Measurements from ENCODE around the gene LIN52. TPM values are rescaled to one million over a fixed set of nuclear protein-coding genes. Genes with fewer than 3 reads are reported as not detected.

LIN52 gene
- polyA plus RNA-seq, 3 donors = 2.9 to 7.2 (median 4.8) TPM

- Histone ChIP-seq H3K36me3 (replicated peaks in 1 of 2; ENCODE audit: control insufficient read depth in 1 of 2, insufficient read depth in 2 of 2, low read length in 2 of 2) (no peaks in the 10 kb centered on the region), H3K27ac (ENCODE audit: low read depth in 1 of 2, low read length in 2 of 2) (no peak within 1 kb of the TSS), H4K20me1 (ENCODE audit: insufficient read depth, low read length) (no peaks in the 10 kb centered on the region), H3K27me3 (ENCODE audit: control insufficient read depth in 2 of 2, insufficient read depth in 2 of 2, low read length in 2 of 2) (peaks cover 65 to 87% of the 10 kb centered on the region in 2 donors), H2AFZ (ENCODE audit: insufficient read depth, low read depth, low read length, poor library complexity, severe bottlenecking) (no peak within 1 kb of the TSS), H3K9me3 (replicated peaks in 1 of 2; ENCODE audit: control insufficient read depth in 1 of 2, insufficient read depth in 1 of 2, low read length in 2 of 2) (peaks cover 0 to 47% of the 10 kb centered on the region in 2 donors), H3K4me1 (ENCODE audit: control insufficient read depth in 1 of 2, insufficient read depth in 2 of 2, low read length in 2 of 2) (peaks cover 14 to 15% of the 10 kb centered on the region in 2 donors), H3K4me3 (replicated peaks in 1 of 3; ENCODE audit: low read depth in 2 of 3, low read length in 3 of 3) (peak within 1 kb of the TSS in 1 of 3 experiments; percentile 39), H3K4me2 (replicated peaks; ENCODE audit: extremely low read depth, low read length, poor library complexity, severe bottlenecking) (peak within 1 kb of the TSS; percentile 42), H3K79me2 (ENCODE audit: insufficient read depth, low read length) (no peaks in the 10 kb centered on the region), H3K9ac (ENCODE audit: insufficient read depth, low read length, poor library complexity, severe bottlenecking) (no peak within 1 kb of the TSS)
- intact Hi-C loops (cut with micrococcal nuclease) = no loop called here
- H3K27me3 Mint-ChIP-seq (ENCODE audit: low read depth in 3 of 3) = peaks cover 86 to 99% (median 90%) of the 10 kb centered on the region in 3 donors
- WGBS (ENCODE audit: insufficient coverage) = 14% methylated on average over 38 of the region's 40 CpGs
- H3K4me3 Mint-ChIP-seq = peak within 1 kb of the TSS; percentile 9 to 81
- TF ChIP-seq CTCF (IDR thresholded peaks at IDR 0.05) = no peak
- peaks cover 23% of the 10 kb centered on the region for H3K4me1 Mint-ChIP-seq
- H3K27ac Mint-ChIP-seq = no peak within 1 kb of the TSS
- peaks cover 0 to 5% of the 10 kb centered on the region in 2 donors for H3K36me3 Mint-ChIP-seq
- DNase-seq = no peak
- peaks cover 0 to 15% (median 4%) of the 10 kb centered on the region in 7 donors for H3K9me3 Mint-ChIP-seq
Measured at GRCh38 chr14:74238974-74239847, 154.5 kb downstream of the LIN52 start, which contains the start of gene VSX2. Gene VSX2, plus strand, starts transcription at chr14:74239449. Its CDS starts 113 bp downstream, at chr14:74239562.

- no peak overlapping the region for H3K27ac Mint-ChIP-seq
- intact Hi-C loops (cut with micrococcal nuclease) = no loop called here
Measured at GRCh38 chr14:74239848-74240793, 155.4 kb downstream of the LIN52 start.

More at GRCh38 chr14:74239848-74240793, 155.4 kb downstream of the LIN52 start:
- Mint-ChIP-seq H3K4me1 (peaks cover 23% of the 10 kb centered on the region), H3K27me3 (ENCODE audit: low read depth in 3 of 3) (peaks cover 88 to 99% (median 91%) of the 10 kb centered on the region in 3 donors), H3K9me3 (peaks cover 0 to 15% (median 5%) of the 10 kb centered on the region in 7 donors), H3K36me3 (peaks cover 0 to 5% of the 10 kb centered on the region in 2 donors), H3K4me3 (peak overlapping the region; percentile 9 to 81)
- Histone ChIP-seq H2AFZ (ENCODE audit: insufficient read depth, low read depth, low read length, poor library complexity, severe bottlenecking) (no peak overlapping the region), H3K36me3 (replicated peaks in 1 of 2; ENCODE audit: control insufficient read depth in 1 of 2, insufficient read depth in 2 of 2, low read length in 2 of 2) (no peaks in the 10 kb centered on the region), H3K4me3 (replicated peaks in 1 of 3; ENCODE audit: low read depth in 2 of 3, low read length in 3 of 3) (peak overlapping the region in 1 of 3 experiments; percentile 39), H3K79me2 (ENCODE audit: insufficient read depth, low read length) (no peaks in the 10 kb centered on the region), H4K20me1 (ENCODE audit: insufficient read depth, low read length) (no peaks in the 10 kb centered on the region), H3K9me3 (replicated peaks in 1 of 2; ENCODE audit: control insufficient read depth in 1 of 2, insufficient read depth in 1 of 2, low read length in 2 of 2) (peaks cover 0 to 47% of the 10 kb centered on the region in 2 donors), H3K9ac (ENCODE audit: insufficient read depth, low read length, poor library complexity, severe bottlenecking) (no peak overlapping the region), H3K4me2 (replicated peaks; ENCODE audit: extremely low read depth, low read length, poor library complexity, severe bottlenecking) (peak overlapping the region; percentile 42), H3K4me1 (ENCODE audit: control insufficient read depth in 1 of 2, insufficient read depth in 2 of 2, low read length in 2 of 2) (peaks cover 14 to 15% of the 10 kb centered on the region in 2 donors), H3K27me3 (ENCODE audit: control insufficient read depth in 2 of 2, insufficient read depth in 2 of 2, low read length in 2 of 2) (peaks cover 70 to 93% of the 10 kb centered on the region in 2 donors), H3K27ac (ENCODE audit: low read depth in 1 of 2, low read length in 2 of 2) (no peak overlapping the region)
- no peak for DNase-seq
- TF ChIP-seq CTCF (IDR thresholded peaks at IDR 0.05) = no peak
- WGBS (ENCODE audit: insufficient coverage) = 5% methylated on average over 94 of the region's 94 CpGs

All from CD14-positive monocyte (primary cell).